Urinary bladder (tissue), 4 donors: Measurements from ENCODE around the gene RFX1. TPM values are rescaled to one million over a fixed set of nuclear protein-coding genes. Genes with fewer than 3 reads are reported as not detected.
A peak's percentile ranks its signal among the peaks of the same experiment; 100 is the strongest.

ENCODE experiments used
- DNase-seq: peaks from one replicate; pipeline ENCODE4 v3.0.0-alpha.2; 2015; ENCODE audit errors: extremely low spot score
- H3K27ac ChIP-seq: one replicate; pipeline ENCODE4 v1.5.1; 2013; ENCODE audit warnings: low read depth, mild to moderate bottlenecking, moderate library complexity
- H3K36me3 ChIP-seq: one replicate; pipeline ENCODE4 v1.6.1; 2013; ENCODE audit warnings: mild to moderate bottlenecking, moderate library complexity; ENCODE audit not compliant: insufficient read depth
- H3K4me1 ChIP-seq: one replicate; pipeline ENCODE4 v1.6.1; 2013; ENCODE audit warnings: mild to moderate bottlenecking, moderate library complexity; ENCODE audit not compliant: insufficient read depth
- H3K4me3 ChIP-seq: one replicate; pipeline ENCODE4 v1.5.1; 2013; ENCODE audit warnings: low read depth, low read length
- WGBS: extraction: QIAGEN DNeasy Blood & Tissue Kit; methylation state at CpG from one replicate; pipeline ENCODE4 v1.1.7; 2013; 5-methylcytosine and 5-hydroxymethylcytosine counted together
- polyA plus RNA-seq: library from polyadenylated mRNA; stranded (reverse); fragments of 200-250 nt; gene quantifications from one replicate; pipeline ENCODE4 v1.2.3, GENCODE V29; 2013
- total RNA-seq: library from RNA; depleted of rRNA; stranded (reverse); fragments of >200 nt; gene quantifications from one replicate; pipeline ENCODE4 v1.2.3, GENCODE V29; 2014
- donor health status: healthy with polysubstance abuse.
- donor health status: healthy.

The RFX1 gene
- total and polyA plus RNA-seq, 2 donors, result 2.9 to 8.1 TPM

DNA sequence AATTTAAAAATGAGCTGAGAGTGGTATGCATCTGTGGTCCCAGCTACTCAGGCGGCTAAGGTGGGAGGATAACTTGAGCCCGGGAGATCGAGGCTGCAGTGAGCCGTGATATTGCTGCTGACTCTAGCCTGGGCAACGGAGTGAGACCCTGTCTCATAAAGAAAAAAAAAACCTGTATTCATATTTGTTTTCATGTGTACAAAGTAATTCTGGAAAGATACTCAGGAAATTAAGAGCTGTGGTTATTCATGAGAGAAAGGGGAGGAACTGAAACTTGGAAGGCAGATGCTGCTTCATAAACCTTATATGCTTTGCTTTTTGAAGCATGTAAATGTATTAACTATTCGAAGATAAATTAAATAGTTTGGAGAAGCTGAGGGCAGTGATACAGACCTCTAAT, 13.0 kb upstream of the RFX1 start:
- WGBS, result 74% methylated on average over 6 of the region's 6 CpGs
- no peak overlapping the region for H3K4me3 ChIP-seq
- no peak for DNase-seq
- H3K36me3 ChIP-seq, result no peaks in the 10 kb centered on the region
- no peaks in the 10 kb centered on the region for H3K4me1 ChIP-seq
- H3K27ac ChIP-seq, result no peak overlapping the region

DNA sequence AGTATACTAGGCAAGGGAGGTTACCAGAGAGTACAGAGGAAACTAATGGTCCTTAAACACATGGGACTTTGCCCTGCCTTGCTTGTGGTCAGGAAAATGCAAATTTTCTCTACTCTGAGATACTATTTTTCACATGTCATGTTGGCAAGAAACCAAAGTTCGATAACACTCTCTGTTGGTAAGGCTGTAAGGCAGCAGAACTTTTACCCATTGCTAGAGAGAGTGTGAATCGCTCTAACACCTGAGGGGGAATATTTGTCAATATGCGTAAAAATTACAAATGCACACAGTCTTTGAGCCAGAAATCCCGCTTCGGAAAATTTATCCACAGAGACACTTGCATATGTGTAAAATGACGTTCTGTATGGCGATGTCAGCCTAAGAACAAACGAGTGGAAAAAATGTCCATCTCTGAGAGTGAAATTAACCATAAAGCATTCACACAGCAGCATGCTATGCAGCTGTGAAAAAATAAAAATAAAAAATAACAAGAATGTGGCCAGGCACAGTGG, 9.5 kb upstream of the RFX1 start:
- WGBS, result 75% methylated on average over 8 of the region's 8 CpGs

DNA sequence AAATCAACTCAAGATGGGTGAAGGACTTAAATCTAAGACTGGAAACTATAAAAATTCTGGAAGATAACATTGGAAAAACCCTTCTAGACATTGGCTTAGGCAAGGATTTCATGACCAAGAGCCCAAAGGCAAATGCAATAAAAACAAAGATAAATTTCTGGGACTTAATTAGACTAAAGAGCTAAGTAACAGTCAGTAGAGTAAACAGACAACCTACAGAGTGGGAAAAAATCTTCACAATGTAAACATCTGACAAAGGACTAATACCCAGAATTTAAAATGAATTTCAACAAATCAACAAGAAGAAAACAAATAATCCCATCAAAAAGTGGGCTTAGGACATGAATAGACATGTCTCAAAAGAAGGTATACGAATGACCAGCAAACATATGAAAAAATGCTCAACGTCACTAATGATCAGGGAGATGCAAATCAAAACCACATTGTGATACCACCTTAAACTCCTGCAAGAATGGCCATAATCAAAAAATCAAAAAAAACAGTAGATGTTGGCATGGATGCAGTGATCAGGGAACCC, 6.3 kb upstream of the RFX1 start:
- 70% methylated on average over 2 of the region's 2 CpGs for WGBS
- DNase-seq, result no peak

More for the DNA sequence above, 9.5 kb upstream of the RFX1 start:
- Histone ChIP-seq H3K4me1 (no peaks in the 10 kb centered on the region), H3K36me3 (no peaks in the 10 kb centered on the region), H3K27ac (no peak overlapping the region), H3K4me3 (no peak overlapping the region)
- DNase-seq, result no peak

DNA sequence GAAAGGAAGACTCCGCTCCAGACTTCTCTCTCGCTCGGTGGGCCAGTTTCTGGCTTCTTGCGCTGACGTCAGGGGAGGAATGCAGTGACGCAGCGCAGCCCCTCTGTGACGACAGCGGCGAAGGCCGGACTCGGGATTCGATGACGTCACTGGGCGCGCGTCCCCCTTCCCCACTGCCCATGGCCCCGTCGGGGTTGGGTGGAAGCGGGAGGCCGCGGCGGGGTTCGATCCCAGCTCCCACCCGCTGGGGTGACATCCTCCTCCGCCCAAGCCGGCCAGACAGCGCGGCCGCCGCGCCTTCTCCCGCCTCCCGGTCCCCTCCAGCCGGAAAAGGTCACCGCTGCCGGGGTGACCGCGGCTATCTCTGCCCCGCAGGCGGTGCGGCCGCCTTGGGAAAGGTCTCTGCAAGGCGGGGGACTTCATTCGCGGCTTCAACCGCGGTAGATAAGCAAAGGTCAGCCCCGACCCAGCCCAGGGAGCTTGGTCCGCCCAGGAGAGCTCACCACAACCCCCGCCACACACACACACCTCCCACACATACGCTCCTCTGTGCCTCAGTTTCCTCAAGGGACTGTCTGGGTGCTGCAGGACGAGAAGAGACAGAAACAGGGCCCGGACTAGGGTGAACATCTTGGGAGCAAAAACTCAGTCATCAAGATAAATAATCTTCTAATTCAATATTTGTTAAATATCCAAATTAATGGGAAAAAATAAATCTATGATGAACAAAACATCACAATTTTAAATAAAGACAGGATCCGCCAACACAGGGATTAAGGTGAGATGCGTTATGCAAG, 844 bp upstream of the RFX1 start:
- WGBS, result 5% methylated on average over 56 of the region's 56 CpGs
- peak overlapping the region; percentile 48 for H3K4me3 ChIP-seq
- no peak for DNase-seq

More for the DNA sequence above, 6.3 kb upstream of the RFX1 start:
- Histone ChIP-seq H3K27ac (no peak overlapping the region), H3K4me3 (no peak overlapping the region), H3K4me1 (no peaks in the 10 kb centered on the region), H3K36me3 (no peaks in the 10 kb centered on the region)

DNA sequence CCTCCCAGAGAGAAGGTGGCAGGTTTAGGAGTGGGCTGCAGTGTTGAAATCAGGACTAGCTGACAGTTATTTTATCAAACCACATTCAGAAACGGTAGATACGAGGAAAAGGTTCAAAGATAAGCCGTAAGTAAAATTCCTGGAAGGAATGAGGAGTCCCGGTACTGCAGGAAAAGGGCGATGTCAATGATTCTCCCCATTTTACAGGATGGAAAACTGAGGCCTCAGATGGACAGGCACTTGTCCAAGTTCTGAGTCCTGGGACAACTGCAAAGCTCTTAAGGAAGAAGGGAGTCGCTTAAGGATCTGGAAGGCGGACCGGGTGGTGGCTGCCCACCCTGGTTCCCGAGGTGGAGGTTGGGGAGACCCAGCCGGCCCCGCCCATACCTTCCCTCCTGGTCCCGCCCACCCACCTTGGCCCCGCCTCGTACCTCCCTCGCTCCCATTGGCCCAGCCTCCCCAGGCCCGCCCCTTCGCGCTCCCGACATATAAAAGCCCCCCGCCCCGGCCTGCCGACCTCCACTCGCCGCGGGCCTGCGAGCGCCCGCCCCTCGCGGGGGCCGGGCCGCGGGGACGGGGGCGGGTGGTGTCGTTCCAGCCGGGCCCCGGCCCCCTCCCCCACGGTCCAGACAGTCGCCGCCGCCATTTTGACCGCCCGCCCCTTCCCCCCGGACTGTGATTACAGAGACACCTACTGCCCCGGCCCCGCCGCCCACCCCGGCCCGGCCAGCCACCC, 603 bp downstream of the RFX1 start:
- Histone ChIP-seq H3K4me3 (peak overlapping the region; percentile 80), H3K27ac (peak overlapping the region; percentile 95), H3K36me3 (no peaks in the 10 kb centered on the region), H3K4me1 (no peaks in the 10 kb centered on the region)
- DNase-seq, result peak; percentile 69
- 7% methylated on average over 50 of the region's 50 CpGs for whole genome bisulfite sequencing

More for the DNA sequence above, 844 bp upstream of the RFX1 start:
- Histone ChIP-seq H3K27ac (peak overlapping the region; percentile 98), H3K4me1 (no peaks in the 10 kb centered on the region), H3K36me3 (no peaks in the 10 kb centered on the region)

DNA sequence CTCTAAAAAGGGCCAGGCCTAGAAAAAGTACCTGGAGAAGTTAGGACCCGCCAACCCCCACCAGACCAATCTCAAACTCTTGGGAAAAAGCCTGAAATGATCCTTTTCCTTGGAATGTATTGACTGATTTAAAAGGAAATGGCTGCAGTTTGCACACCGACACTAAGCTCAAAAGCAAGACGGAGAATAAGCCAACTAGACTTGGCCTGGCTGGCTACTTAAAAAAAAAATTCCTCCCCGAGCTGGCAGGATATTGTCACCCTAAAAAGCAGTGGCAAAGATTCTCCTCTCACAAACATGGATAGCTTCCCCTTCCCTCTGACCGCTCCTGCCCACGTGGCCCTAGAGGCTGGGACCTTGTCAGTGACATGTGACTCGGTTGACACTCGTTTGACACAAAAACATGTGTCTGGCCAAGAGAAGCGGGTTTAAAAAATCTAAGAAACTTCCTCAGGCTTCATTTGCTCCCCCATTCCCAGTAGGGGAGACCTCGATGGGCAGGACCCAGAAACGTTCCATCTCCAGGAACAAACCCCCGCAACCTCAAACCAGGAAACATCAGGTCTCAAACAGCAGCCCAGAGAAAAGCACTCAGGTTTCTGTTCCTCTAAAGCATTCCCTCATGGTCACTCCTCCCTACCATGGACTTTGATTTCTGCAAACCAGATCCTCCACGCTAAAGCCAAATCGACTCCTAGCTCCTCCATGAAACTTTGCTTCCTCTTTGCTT, 1.3 kb downstream of the RFX1 start:
- no peak overlapping the region for H3K4me3 ChIP-seq
- no peaks in the 10 kb centered on the region for H3K36me3 ChIP-seq
- DNase-seq, result no peak
- no peaks in the 10 kb centered on the region for H3K4me1 ChIP-seq
- peak overlapping the region; percentile 95 for H3K27ac ChIP-seq
- 34% methylated on average over 14 of the region's 14 CpGs for WGBS

DNA sequence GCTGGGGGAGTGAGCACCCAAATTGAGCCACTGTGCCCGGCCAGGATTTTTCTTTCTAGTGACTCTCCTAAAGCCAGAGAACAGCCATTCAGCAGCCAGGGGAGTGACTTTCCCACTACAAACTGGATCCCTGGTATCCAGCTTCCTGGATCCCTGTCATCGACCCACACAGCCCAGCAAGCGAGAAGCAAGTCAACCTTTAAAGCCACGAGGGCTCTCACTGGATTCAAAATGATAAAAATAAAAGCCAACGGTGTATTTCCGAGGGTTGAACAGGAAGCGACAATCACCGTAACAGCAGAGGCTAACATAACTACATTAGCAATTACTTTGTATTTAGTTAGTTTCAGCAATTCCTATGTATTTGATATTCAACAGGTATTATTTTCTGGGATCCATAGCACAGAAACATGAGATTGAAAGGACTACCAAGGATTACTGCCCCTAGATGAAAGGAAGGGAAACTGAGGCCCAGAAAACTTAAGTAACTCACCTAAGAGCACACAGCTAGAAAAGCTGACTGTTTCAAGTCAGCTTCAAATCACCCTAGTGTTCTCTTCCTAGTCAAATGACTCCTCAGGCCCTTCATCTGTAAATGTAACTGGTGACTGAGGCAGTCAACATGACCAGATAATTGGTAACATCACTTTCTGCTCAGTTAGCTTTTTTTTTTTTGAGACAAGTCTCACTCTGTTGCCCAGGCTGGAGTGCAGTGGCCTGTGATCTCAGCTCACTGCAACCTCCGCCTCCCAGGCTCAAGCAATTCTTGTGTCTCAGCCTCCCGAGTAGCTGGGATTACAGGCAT, 2.7 kb downstream of the RFX1 start:
- H3K27ac ChIP-seq, result peak overlapping the region; percentile 40
- WGBS, result 54% methylated on average over 10 of the region's 10 CpGs
- no peaks in the 10 kb centered on the region for H3K4me1 ChIP-seq
- no peak overlapping the region for H3K4me3 ChIP-seq
- no peaks in the 10 kb centered on the region for H3K36me3 ChIP-seq
- no peak for DNase-seq

DNA sequence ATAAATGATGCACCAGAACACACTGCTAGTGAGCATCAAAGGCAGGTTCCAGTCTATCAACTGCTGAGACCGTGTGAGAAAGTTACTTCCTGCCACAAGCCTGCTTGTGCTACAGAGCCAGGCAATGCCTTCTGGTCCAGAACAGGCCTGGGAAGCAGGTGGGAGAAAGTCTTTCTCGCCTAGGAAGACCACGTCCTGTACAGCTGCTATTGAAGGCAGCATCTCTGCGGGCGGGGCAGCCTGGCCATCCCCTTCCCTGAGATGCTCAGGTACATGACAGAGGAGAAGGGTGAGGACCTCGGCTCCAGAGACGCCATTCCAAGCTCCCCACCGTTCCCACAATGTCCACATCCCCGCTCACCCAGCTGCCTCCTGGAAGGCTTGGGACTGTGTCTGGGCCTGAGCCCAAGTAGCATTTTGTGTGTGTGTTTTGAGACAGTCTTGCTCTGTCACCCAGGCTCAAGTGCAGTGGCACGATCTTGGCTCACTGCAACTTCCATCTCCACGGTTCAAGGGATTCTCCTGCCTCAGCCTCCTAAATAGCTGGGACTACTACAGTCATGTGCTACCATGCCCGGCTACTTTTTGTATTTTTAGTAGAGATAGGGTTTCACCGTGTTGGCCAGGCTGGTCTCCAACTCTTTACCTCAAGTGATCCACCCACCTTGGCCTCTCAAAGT, 3.4 kb downstream of the RFX1 start:
- DNase-seq, result no peak
- 62% methylated on average over 13 of the region's 13 CpGs for WGBS
- Histone ChIP-seq H3K4me3 (no peak overlapping the region), H3K27ac (peak overlapping the region; percentile 66), H3K4me1 (no peaks in the 10 kb centered on the region), H3K36me3 (no peaks in the 10 kb centered on the region)

DNA sequence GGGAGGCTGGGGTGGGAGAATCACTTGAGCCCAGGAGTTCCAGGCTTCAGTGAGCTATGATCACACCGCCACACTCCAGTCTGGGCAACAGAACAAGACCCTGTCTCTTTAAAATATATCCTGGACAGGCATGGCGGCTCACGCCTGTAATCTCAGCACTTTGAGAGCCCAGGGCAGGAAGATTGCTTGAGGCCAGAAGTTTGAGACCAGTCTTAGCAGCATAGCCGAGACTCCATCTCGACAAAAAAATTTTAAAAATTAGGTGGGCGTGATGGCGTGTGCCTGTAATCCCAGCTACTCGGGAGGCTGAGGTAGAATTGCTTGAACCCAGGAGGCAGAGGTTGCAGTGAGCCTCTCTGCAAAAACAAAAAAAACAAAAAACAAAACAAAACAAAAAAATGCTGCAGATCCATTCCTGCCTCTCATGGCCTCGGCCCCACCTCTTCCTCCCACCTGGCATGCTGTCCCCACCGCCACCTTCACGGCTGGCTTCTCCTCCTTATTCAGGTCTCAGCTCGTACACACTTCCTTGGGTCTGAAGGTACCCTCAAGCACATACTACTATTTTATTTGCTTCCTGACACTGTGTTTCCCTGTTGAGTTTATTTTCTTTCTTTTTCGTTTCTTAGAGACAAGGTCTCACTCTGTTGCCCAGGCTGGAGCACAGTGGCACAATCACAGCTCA, 5.3 kb downstream of the RFX1 start:
- no peak for DNase-seq
- no peak overlapping the region for H3K4me3 ChIP-seq
- no peak overlapping the region for H3K27ac ChIP-seq
- no peaks in the 10 kb centered on the region for H3K36me3 ChIP-seq
- no peaks in the 10 kb centered on the region for H3K4me1 ChIP-seq
- WGBS, result 85% methylated on average over 13 of the region's 13 CpGs

DNA sequence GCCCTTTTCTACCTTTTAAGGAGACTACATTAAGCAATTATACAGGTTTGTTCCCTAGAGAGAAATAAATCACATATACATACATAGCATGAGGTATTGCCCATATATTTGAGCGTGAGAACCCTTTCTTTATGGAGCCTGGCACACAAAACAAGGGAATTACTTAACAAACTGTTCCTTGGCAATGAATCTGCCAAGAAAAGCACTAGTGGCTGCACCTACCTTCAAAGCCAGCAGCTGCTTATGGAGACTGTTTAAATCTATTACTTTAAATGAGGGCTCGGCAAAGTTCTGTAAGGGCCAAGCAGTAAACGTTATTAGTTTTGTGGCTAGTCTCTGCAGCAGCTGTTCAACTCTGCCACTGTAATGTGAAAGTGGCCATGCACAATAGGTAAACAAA, 7.0 kb downstream of the RFX1 start:
- DNase-seq, result no peak
- H3K4me1 ChIP-seq, result no peaks in the 10 kb centered on the region
- H3K27ac ChIP-seq, result no peak overlapping the region
- H3K36me3 ChIP-seq, result no peaks in the 10 kb centered on the region
- WGBS, result 97% methylated on average over 3 of the region's 3 CpGs
- no peak overlapping the region for H3K4me3 ChIP-seq

DNA sequence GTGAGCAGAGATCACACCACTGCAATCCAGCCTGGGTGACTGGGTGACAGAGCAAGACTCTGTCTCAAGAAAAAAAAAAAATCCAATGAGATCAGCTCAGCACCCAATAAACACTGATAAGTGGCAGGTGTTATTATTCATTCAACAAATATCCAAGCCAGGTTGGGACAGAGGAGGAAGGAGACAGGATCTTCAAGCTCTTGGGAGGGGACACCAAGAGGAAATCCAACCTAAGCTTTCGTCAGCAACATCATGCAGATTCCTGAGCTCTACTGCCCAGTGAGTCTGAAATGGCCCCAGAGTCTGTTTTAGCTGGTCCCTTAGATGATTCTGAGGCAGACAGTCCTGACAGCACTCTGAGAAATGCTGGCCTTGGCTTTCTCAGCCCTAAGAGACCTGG, 7.7 kb downstream of the RFX1 start:
- WGBS, result 100% methylated on average over 1 of the region's 1 CpG
- Histone ChIP-seq H3K4me1 (no peaks in the 10 kb centered on the region), H3K4me3 (no peak overlapping the region), H3K27ac (no peak overlapping the region), H3K36me3 (no peaks in the 10 kb centered on the region)
- DNase-seq, result no peak

DNA sequence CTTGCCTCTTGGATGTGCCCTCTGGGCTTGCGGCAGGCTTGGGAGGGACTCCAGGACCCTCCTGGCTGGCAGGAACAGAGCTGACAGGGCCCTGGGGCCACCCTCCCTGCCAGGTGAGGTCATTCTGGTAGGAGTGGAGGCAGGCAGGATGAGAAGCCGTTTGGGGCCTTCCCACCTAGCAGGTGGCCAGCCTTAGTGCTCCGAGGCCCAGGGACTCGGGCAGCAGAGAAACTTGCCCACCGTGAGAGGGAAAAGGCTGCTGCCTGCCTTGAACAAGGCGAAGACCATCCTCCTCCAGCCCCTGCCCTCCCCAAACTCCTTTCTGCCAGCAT, 8.5 kb downstream of the RFX1 start:
- no peak for DNase-seq
- no peak overlapping the region for H3K27ac ChIP-seq
- no peaks in the 10 kb centered on the region for H3K36me3 ChIP-seq
- 86% methylated on average over 6 of the region's 6 CpGs for WGBS
- no peak overlapping the region for H3K4me3 ChIP-seq
- H3K4me1 ChIP-seq, result no peaks in the 10 kb centered on the region
